ENCODE measurements around the gene MAP2K5.

The MAP2K5 gene

DNA sequence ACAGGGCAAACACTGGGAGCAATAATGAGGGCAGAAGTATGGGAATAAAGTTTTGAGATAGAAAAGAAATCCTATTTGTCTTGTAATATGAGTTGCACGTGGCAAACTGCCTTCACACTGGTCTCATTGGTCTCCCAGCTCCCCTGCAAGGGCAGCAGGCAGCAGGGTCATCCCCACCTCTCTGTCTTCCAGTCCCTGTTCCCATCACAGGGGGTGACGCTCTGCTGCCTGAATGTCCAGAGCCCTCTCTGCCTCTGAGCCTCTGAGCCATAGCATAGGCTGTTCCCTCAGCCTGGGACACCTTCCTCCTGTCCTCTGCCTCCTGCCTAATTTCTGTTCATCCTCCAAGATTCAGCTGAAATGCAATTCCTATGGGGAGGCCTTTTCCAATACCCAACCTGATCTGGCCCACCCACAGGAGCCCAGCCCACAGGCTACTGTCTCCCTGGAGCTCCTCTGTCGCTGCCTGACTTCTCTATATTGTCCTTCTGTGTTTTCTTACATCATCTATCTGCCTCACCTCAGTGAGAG lies 270.7 kb downstream of the MAP2K5 start:
- no peaks in the 10 kb centered on the region for H3K9me3 ChIP-seq (ENCODE audit: control insufficient read depth, insufficient read depth, low read depth, low read length)
- H3K4me3 ChIP-seq (ENCODE audit: low read depth, low read length): no peak overlapping the region
- no peaks in the 10 kb centered on the region for H3K36me3 ChIP-seq (ENCODE audit: control insufficient read depth in 2 of 2, insufficient read depth in 1 of 2, low read length in 2 of 2)
- peaks cover 6% of the 10 kb centered on the region; the same call in 1 of the 2 replicates for H3K4me1 ChIP-seq (ENCODE audit: control insufficient read depth, insufficient read depth, low read length)
- TF ChIP-seq OSR2 (tag by site-specific recombination; IDR thresholded peaks at IDR 0.05) (peak; percentile 85; the same call in 1 of the 2 replicates), ZNF335 (tag by site-specific recombination; conservative IDR thresholded peaks at IDR 0.05) (peak; percentile 53; the same call in 1 of the 2 replicates), ZFHX2 (tag by site-specific recombination; conservative IDR thresholded peaks at IDR 0.05) (peak; percentile 47), ZSCAN30 (tag by site-specific recombination; IDR thresholded peaks at IDR 0.05) (no peak), ZNF341 (tag by site-specific recombination; IDR thresholded peaks at IDR 0.05; ENCODE audit: low read depth) (peak; percentile 85), ZIC2 (tag by site-specific recombination; IDR thresholded peaks at IDR 0.05) (peak; percentile 33), ZNF239 (tag by site-specific recombination; IDR thresholded peaks at IDR 0.05) (no peak), ZNF324 (tag by site-specific recombination; IDR thresholded peaks at IDR 0.05) (no peak), GLIS1 (tag by site-specific recombination; IDR thresholded peaks at IDR 0.05) (peak; percentile 68), ZBTB20 (tag by site-specific recombination; IDR thresholded peaks at IDR 0.05) (0 out of 2 replicates have a peak, but pooled peaks have one; percentile 2)
- TF ChIP-seq, protein P1, sequence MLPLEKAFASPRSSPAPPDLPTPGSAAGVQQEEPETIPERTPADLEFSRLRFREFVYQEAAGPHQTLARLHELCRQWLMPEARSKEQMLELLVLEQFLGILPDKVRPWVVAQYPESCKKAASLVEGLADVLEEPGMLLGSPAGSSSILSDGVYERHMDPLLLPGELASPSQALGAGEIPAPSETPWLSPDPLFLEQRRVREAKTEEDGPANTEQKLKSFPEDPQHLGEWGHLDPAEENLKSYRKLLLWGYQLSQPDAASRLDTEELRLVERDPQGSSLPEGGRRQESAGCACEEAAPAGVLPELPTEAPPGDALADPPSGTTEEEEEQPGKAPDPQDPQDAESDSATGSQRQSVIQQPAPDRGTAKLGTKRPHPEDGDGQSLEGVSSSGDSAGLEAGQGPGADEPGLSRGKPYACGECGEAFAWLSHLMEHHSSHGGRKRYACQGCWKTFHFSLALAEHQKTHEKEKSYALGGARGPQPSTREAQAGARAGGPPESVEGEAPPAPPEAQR (tag by site-specific recombination; IDR thresholded peaks at IDR 0.05): no peak
- TF ChIP-seq, protein P2, sequence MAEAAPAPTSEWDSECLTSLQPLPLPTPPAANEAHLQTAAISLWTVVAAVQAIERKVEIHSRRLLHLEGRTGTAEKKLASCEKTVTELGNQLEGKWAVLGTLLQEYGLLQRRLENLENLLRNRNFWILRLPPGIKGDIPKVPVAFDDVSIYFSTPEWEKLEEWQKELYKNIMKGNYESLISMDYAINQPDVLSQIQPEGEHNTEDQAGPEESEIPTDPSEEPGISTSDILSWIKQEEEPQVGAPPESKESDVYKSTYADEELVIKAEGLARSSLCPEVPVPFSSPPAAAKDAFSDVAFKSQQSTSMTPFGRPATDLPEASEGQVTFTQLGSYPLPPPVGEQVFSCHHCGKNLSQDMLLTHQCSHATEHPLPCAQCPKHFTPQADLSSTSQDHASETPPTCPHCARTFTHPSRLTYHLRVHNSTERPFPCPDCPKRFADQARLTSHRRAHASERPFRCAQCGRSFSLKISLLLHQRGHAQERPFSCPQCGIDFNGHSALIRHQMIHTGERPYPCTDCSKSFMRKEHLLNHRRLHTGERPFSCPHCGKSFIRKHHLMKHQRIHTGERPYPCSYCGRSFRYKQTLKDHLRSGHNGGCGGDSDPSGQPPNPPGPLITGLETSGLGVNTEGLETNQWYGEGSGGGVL (tag by site-specific recombination; IDR thresholded peaks at IDR 0.05): no peak
- TF ChIP-seq, protein P3, sequence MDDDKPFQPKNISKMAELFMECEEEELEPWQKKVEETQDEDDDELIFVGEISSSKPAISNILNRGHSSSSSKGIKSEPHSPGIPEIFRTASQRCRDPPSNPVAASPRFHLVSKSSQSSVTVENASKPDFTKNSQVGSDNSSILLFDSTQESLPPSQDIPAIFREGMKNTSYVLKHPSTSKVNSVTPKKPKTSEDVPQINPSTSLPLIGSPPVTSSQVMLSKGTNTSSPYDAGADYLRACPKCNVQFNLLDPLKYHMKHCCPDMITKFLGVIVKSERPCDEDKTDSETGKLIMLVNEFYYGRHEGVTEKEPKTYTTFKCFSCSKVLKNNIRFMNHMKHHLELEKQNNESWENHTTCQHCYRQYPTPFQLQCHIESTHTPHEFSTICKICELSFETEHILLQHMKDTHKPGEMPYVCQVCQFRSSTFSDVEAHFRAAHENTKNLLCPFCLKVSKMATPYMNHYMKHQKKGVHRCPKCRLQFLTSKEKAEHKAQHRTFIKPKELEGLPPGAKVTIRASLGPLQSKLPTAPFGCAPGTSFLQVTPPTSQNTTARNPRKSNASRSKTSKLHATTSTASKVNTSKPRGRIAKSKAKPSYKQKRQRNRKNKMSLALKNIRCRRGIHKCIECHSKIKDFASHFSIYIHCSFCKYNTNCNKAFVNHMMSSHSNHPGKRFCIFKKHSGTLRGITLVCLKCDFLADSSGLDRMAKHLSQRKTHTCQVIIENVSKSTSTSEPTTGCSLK (tag by site-specific recombination; IDR thresholded peaks at IDR 0.05): no peak
- TF ChIP-seq, protein P4, sequence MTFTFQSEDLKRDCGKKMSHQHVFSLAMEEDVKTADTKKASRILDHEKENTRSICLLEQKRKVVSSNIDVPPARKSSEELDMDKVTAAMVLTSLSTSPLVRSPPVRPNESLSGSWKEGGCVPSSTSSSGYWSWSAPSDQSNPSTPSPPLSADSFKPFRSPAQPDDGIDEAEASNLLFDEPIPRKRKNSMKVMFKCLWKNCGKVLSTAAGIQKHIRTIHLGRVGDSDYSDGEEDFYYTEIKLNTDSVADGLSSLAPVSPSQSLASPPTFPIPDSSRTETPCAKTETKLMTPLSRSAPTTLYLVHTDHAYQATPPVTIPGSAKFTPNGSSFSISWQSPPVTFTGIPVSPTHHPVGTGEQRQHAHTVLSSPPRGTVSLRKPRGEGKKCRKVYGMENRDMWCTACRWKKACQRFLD (tag by site-specific recombination; IDR thresholded peaks at IDR 0.05): no peak
- CTCF ChIA-PET: interaction anchor here (0.5 to 1.3 kb wide), 3 partner anchors 19 to 72 kb away, joined by 3 to 4 read pairs (median 3); no protein-coding TSS in a partner anchor
- POLR2A ChIA-PET: interaction anchor here (0.7 kb wide), 1 partner anchor 21 kb away, joined by 3 read pairs; no protein-coding TSS in a partner anchor
- no peak overlapping the region for H3K27ac ChIP-seq (ENCODE audit: extremely low read depth, low read depth, low read length)

DNA sequence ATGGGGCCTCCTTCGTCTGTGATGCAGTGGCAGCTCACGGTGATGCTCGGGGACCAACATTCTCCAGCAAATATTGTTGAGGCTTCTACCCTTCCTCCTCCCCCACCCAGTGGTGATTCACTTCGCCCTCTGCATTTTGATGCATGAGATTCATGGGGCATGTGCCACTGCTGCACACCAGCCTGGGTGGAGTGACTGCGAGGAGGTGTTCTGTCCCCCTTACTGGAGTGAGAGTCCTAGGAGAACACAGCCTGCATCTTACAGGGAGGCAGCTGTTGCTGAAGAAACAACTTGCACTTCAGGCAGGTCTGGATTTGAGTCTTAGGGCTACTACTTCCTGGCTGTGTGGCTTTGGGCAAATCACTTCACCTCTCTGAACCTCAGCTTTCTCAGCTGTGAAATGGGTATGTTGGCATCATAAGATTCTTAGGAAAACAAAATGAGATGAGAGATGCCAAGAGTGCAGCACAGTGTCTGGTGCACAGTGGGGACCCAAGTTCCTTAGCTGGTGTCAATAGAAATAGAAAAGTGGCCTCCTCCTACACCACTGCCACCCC lies 272.6 kb downstream of the MAP2K5 start:
- H3K27ac ChIP-seq (ENCODE audit: extremely low read depth, low read depth, low read length): no peak overlapping the region
- no peak overlapping the region for H3K4me3 ChIP-seq (ENCODE audit: low read depth, low read length)
- POLR2A ChIA-PET: interaction anchor here (0.6 kb wide), 1 partner anchor 458 kb away, joined by 3 read pairs; no protein-coding TSS in a partner anchor
- H3K4me1 ChIP-seq (ENCODE audit: control insufficient read depth, insufficient read depth, low read length): peaks cover 6% of the 10 kb centered on the region; the same call in 1 of the 2 replicates
- CTCF ChIA-PET: interaction anchor here (0.5 kb wide), 1 partner anchor 869 kb away, joined by 4 read pairs; no protein-coding TSS in a partner anchor
- H3K36me3 ChIP-seq (ENCODE audit: control insufficient read depth in 2 of 2, insufficient read depth in 1 of 2, low read length in 2 of 2): no peaks in the 10 kb centered on the region
- H3K9me3 ChIP-seq (ENCODE audit: control insufficient read depth, insufficient read depth, low read depth, low read length): no peaks in the 10 kb centered on the region
- TF ChIP-seq ZNF501 (tag by site-specific recombination; IDR thresholded peaks at IDR 0.05) (no peak), SCRT2 (tag by site-specific recombination; IDR thresholded peaks at IDR 0.05) (no peak), ZNF302 (tag by site-specific recombination; IDR thresholded peaks at IDR 0.05; ENCODE audit: low read depth) (no peak)
- TF ChIP-seq, protein P5, sequence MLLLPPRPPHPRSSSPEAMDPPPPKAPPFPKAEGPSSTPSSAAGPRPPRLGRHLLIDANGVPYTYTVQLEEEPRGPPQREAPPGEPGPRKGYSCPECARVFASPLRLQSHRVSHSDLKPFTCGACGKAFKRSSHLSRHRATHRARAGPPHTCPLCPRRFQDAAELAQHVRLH (tag by site-specific recombination; IDR thresholded peaks at IDR 0.05): peak; percentile 57; the same call in 1 of the 2 replicates
- TF ChIP-seq, protein P6, sequence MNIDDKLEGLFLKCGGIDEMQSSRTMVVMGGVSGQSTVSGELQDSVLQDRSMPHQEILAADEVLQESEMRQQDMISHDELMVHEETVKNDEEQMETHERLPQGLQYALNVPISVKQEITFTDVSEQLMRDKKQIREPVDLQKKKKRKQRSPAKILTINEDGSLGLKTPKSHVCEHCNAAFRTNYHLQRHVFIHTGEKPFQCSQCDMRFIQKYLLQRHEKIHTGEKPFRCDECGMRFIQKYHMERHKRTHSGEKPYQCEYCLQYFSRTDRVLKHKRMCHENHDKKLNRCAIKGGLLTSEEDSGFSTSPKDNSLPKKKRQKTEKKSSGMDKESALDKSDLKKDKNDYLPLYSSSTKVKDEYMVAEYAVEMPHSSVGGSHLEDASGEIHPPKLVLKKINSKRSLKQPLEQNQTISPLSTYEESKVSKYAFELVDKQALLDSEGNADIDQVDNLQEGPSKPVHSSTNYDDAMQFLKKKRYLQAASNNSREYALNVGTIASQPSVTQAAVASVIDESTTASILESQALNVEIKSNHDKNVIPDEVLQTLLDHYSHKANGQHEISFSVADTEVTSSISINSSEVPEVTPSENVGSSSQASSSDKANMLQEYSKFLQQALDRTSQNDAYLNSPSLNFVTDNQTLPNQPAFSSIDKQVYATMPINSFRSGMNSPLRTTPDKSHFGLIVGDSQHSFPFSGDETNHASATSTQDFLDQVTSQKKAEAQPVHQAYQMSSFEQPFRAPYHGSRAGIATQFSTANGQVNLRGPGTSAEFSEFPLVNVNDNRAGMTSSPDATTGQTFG (tag by site-specific recombination; IDR thresholded peaks at IDR 0.05; ENCODE audit: borderline replicate concordance): no peak
